ENCODE measurements around the gene LRRC61. TPM values are rescaled to one million over a fixed set of nuclear protein-coding genes. Genes with fewer than 3 reads are reported as not detected.
A peak's percentile ranks its signal among the peaks of the same experiment; 100 is the strongest.

Gene LRRC61
- total and polyA plus RNA-seq, 2 of the 13 experiments (the other 11 are each of a cell fraction or from before 2014, with no cell fraction given) = 33.0 to 34.8 TPM

- POLR2A ChIA-PET = interaction anchor here (0.7 to 5.8 kb wide), 13 partner anchors 10 to 50 kb away, joined by 3 to 58 read pairs (median 8); partner anchors contain the start of genes ACTR3C, LRRC61, RARRES2 and REPIN1
- TF ChIP-seq ELF3 (CRISPR knock-in tag; IDR thresholded peaks at IDR 0.05) (peak; percentile 5; the same call in 1 of the 2 replicates), CTCF (CRISPR knock-in tag; IDR thresholded peaks at IDR 0.05) (no peak), CCDC6 (CRISPR knock-in tag; IDR thresholded peaks at IDR 0.05) (no peak), ZNF543 (CRISPR knock-in tag; IDR thresholded peaks at IDR 0.05) (no peak), RARG (CRISPR knock-in tag; IDR thresholded peaks at IDR 0.05; ENCODE audit: low read depth) (no peak), HMG20B (CRISPR knock-in tag; conservative IDR thresholded peaks at IDR 0.05) (no peak), ZFY (CRISPR knock-in tag; IDR thresholded peaks at IDR 0.05) (peak; percentile 35; the same call in 1 of the 2 replicates), ZNF10 (CRISPR knock-in tag; IDR thresholded peaks at IDR 0.05; ENCODE audit: borderline replicate concordance, low read depth) (no peak), ZNF510 (CRISPR knock-in tag; IDR thresholded peaks at IDR 0.05; ENCODE audit: low read depth) (no peak), ZNF33B (CRISPR knock-in tag; IDR thresholded peaks at IDR 0.05) (no peak), ZNF282 (IDR thresholded peaks at IDR 0.05; ENCODE audit: partially characterized antibody) (no peak), GATAD2A (CRISPR knock-in tag; IDR thresholded peaks at IDR 0.05) (0 out of 2 replicates have a peak, but pooled peaks have one; percentile 7), ZNF784 (CRISPR knock-in tag; IDR thresholded peaks at IDR 0.05; ENCODE audit: borderline replicate concordance) (0 out of 2 replicates have a peak, but pooled peaks have one; percentile 8), NFE2L2 (IDR thresholded peaks at IDR 0.05; ENCODE audit: low read length) (no peak), REXO4 (CRISPR knock-in tag; IDR thresholded peaks at IDR 0.05; ENCODE audit: borderline replicate concordance) (no peak), LBX2 (CRISPR knock-in tag; IDR thresholded peaks at IDR 0.05; ENCODE audit: borderline replicate concordance) (no peak), IRF1 (CRISPR knock-in tag; IDR thresholded peaks at IDR 0.05; ENCODE audit: low read depth) (no peak), ZNF180 (CRISPR knock-in tag; IDR thresholded peaks at IDR 0.05; ENCODE audit: borderline replicate concordance, low read depth) (no peak), KDM4B (CRISPR knock-in tag; IDR thresholded peaks at IDR 0.05) (no peak), ZNF569 (CRISPR knock-in tag; IDR thresholded peaks at IDR 0.05; ENCODE audit: borderline replicate concordance) (no peak), ZNF605 (CRISPR knock-in tag; IDR thresholded peaks at IDR 0.05) (no peak), CBX1 (IDR thresholded peaks at IDR 0.05; ENCODE audit: low read depth) (no peak), ZFX (CRISPR knock-in tag; IDR thresholded peaks at IDR 0.05; ENCODE audit: low read depth) (peak; percentile 73), KAT7 (CRISPR knock-in tag; IDR thresholded peaks at IDR 0.05; ENCODE audit: borderline replicate concordance) (peak; percentile 23; the same call in 1 of the 2 replicates)
Observed at GRCh38 chr7:150355666-150356059, 32.5 kb downstream of the LRRC61 start.

More at GRCh38 chr7:150355666-150356059, 32.5 kb downstream of the LRRC61 start:
- H3K4me2 ChIP-seq (ENCODE audit: low read depth, low read length) = peak overlapping the region; percentile 78
- FAIRE-seq = no peak
- ATAC-seq = peak; percentile 26
- no peaks in the 10 kb centered on the region for H3K79me2 ChIP-seq (ENCODE audit: insufficient read depth, low read length)
- H3K9me3 ChIP-seq (ENCODE audit: low read length) = no peaks in the 10 kb centered on the region
- H3K27ac ChIP-seq (ENCODE audit: extremely low read length, insufficient read depth, low read length) = peak overlapping the region; percentile 72
- no TSS peak for BruUV-seq (replicated peaks)
- WGBS (ENCODE audit: low lambda C conversion rate) = 0% methylated on average over 1 of the region's 1 CpG
- H4K20me1 ChIP-seq (ENCODE audit: insufficient read depth, low read length) = no peaks in the 10 kb centered on the region
- no peaks in the 10 kb centered on the region for H3K36me3 ChIP-seq (replicated peaks in 1 of 2; ENCODE audit: control insufficient read depth in 1 of 2, insufficient read depth in 2 of 2, low read length in 2 of 2)
- H2AFZ ChIP-seq (ENCODE audit: low read length) = peak overlapping the region; percentile 66
- H3K4me1 ChIP-seq (ENCODE audit: insufficient read depth, low read length) = peaks cover 59% of the 10 kb centered on the region
- DNase-seq (ENCODE audit: low spot score) = no peak
- H3K27me3 ChIP-seq (ENCODE audit: control insufficient read depth in 1 of 2, insufficient read depth in 2 of 2, low read length in 2 of 2) = no peaks in the 10 kb centered on the region
- intact Hi-C loops (cut with micrococcal nuclease; ENCODE audit: unreplicated experiment) (loop anchor here (1.0 to 10.0 kb wide), 5 partner anchors 28 to 71 kb away; partner anchors contain the start of genes ACTR3C and LRRC61), in situ Hi-C loops (cut with HindIII; ENCODE audit: extremely low pct_ligation_motif_present, low pct_unique_long_range_greater_than_20kb) (no loop called here)
- peak overlapping the region; percentile 50 for H3K9ac ChIP-seq (ENCODE audit: insufficient read depth, low read depth, low read length)
- CTCF ChIA-PET (ENCODE audit: low intra/inter-chr PET ratio, low total read pairs) = interaction anchor here (1.6 to 4.3 kb wide), 3 partner anchors 23 to 65 kb away, joined by 3 to 45 read pairs (median 10); no protein-coding TSS in a partner anchor
- peak overlapping the region in 2 of 3 experiments; percentile 30 to 32; a peak in 3 of 6 replicates for H3K4me3 ChIP-seq (replicated peaks in 1 of 3; ENCODE audit: insufficient read depth in 1 of 3, low read depth in 2 of 3, low read length in 3 of 3)

All from HepG2 (cell line).